Anterior cingulate cortex (tissue), 58 donors: Measurements from ENCODE around the gene LEF1.

Experiments
- DNase-seq, 58 donors: peaks; one replicate each; lab custom pipeline; 2025; lab: John Stamatoyannopoulos, UW

LEF1 gene

DNA sequence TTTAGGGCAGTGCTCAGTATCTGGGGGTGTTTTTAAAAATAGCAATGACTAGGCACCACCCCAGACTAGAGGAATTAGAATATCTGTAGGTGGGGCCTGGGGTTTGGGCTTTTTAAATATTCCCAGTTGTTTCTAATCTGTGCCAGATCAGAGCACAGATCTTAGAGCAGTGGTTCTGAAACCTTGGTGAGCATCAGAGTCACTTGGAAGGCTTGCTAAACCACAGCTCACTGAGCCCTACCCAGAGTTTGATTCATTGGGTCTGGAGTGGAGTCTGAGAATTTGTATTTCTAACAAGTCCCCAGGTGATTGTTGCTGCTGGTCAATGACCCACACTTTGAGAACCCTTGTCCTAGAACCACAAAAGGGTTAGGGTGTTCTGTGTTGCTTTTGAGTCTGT lies 162.4 kb downstream of the LEF1 start:
- no peak for DNase-seq

GRCh38 chr4:108005807-108006206 lies 162.9 kb downstream of the LEF1 start:
- no peak for DNase-seq

DNA sequence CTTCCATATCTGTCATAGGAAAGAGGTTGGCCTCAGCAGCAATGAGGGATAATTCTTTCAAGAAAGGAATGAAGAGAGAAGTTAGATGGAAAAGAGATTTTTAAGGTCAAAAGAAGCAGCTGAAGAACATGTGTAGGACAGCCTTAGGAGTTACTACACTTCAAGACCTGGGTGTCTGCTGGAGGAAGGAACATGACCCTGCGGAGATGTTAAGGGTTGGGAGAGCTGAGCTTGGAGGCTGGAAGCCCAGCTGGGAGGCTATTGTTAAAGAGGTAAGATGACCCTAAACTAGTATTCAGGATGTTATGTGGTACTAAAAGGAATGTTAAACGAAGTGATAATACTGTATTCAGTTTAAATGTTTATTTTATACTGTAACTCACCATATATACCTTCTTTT lies 164.1 kb downstream of the LEF1 start:
- DNase-seq: no peak

GRCh38 chr4:108003982-108004515 lies 164.7 kb downstream of the LEF1 start:
- no peak for DNase-seq

GRCh38 chr4:108001540-108002135 lies 167.1 kb downstream of the LEF1 start:
- no peak for DNase-seq

GRCh38 chr4:107999932-108000539 lies 168.7 kb downstream of the LEF1 start:
- no peak for DNase-seq

DNA sequence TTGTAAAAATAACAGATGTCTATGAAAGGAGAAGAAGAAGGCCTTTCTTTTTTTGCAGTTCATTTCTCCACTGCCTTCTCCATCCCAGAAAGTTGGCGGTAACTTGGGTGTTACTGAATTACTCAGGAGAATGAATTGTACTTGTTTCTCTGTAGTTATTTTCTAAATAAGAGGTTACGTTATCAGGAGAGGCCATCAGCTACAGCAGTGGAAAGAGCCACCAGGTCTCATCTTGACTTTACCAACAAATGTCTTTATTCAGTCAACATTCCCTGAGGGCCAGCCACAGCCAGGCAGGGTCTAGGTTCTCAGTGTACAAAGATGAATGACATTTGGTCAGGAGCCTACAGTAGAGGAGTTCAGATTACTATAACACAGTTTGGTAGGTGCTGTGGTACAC lies 170.9 kb downstream of the LEF1 start:
- DNase-seq: peak in 1 of 58 donors; percentile 5
